Parathyroid adenoma (tissue), 2 donors: ENCODE results near the gene CBFB.
A peak's percentile ranks its signal among the peaks of the same experiment; 100 is the strongest.
"Not testable (repeated sequence)": the region's sequence is repeated elsewhere in the genome, so short reads cannot be mapped to it uniquely, and the experiment has no call there.

Experiments
- H2AFZ ChIP-seq: fragments of 300-600 bp; sonication (generic); one replicate; pipeline ENCODE4 v1.7.0; 2017; ENCODE audit warnings: antibody characterized with exemption, mild to moderate bottlenecking
- H3K27ac ChIP-seq: fragments of 300-600 bp; sonication (generic); one replicate; pipeline ENCODE4 v1.7.0; 2017
- H3K27me3 ChIP-seq: fragments of 300-600 bp; sonication (generic); one replicate; pipeline ENCODE4 v1.7.0; 2017; ENCODE audit warnings: low read length; ENCODE audit not compliant: control insufficient read depth, insufficient read depth
- H3K36me3 ChIP-seq: fragments of 300-600 bp; sonication (generic); one replicate; pipeline ENCODE4 v1.7.0; 2017; ENCODE audit warnings: low read length; ENCODE audit not compliant: control insufficient read depth, insufficient read depth
- H3K4me1 ChIP-seq: fragments of 300-600 bp; sonication (generic); one replicate; pipeline ENCODE4 v1.7.0; 2017; ENCODE audit warnings: control low read depth
- H3K4me2 ChIP-seq: fragments of 300-600 bp; sonication (generic); one replicate; pipeline ENCODE4 v1.7.0; 2017; ENCODE audit warnings: low read length
- H3K4me3 ChIP-seq: fragments of 300-600 bp; sonication (generic); one replicate; pipeline ENCODE4 v1.7.0; 2017; ENCODE audit warnings: low read depth, low read length
- H3K79me2 ChIP-seq: fragments of 300-600 bp; sonication (generic); one replicate; pipeline ENCODE4 v1.7.0; 2017; ENCODE audit warnings: control low read depth
- H3K9ac ChIP-seq: fragments of 300-600 bp; sonication (generic); one replicate; pipeline ENCODE4 v1.7.0; 2017; ENCODE audit warnings: mild to moderate bottlenecking
- H3K9me3 ChIP-seq: fragments of 300-600 bp; sonication (generic); one replicate; pipeline ENCODE4 v1.7.0; 2017; ENCODE audit warnings: low read length; ENCODE audit not compliant: control insufficient read depth
- TF ChIP-seq, protein P1 (sequence below): fragments of 300-600 bp; sonication (generic); IDR thresholded peaks from one replicate; pipeline ENCODE4 v1.7.0; 2017; ENCODE audit warnings: antibody characterized with exemption, mild to moderate bottlenecking
- donor health status: primary hyperparathyroidism.

CBFB gene

DNA sequence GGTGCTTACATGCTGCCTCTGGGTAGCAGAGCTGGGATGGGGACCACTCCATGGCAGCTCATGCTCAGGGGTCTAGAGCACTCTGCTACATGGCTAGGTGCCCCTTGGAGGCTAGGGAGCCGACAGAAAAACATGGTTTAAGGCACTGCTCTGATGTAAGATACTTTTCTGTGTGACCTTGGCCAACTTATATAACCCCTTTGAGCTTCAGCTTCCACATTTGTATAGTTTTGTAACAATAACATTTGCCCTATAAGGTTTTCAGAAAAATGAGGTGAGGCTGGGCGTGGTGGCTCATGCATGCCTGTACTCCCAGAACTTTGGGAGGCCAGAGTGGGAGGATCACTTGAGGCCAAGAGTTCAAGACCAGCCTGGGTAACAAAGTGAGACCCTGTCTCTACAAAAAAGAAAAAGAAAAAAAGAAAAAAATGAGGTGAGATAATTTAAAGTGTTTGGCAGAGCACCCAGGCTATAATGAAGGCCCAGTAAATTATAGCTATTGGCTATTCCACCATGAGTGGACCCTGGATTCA is 37.3 kb upstream of the CBFB start:
- no peaks in the 10 kb centered on the region for H3K4me1 ChIP-seq
- H3K9me3 ChIP-seq = no peaks in the 10 kb centered on the region
- no peaks in the 10 kb centered on the region for H3K27me3 ChIP-seq
- H2AFZ ChIP-seq = no peak overlapping the region
- H3K9ac ChIP-seq = no peak overlapping the region
- H3K36me3 ChIP-seq = no peaks in the 10 kb centered on the region
- no peak overlapping the region for H3K27ac ChIP-seq
- no peak overlapping the region for H3K4me3 ChIP-seq
- H3K79me2 ChIP-seq = no peaks in the 10 kb centered on the region
- TF ChIP-seq, protein P1, sequence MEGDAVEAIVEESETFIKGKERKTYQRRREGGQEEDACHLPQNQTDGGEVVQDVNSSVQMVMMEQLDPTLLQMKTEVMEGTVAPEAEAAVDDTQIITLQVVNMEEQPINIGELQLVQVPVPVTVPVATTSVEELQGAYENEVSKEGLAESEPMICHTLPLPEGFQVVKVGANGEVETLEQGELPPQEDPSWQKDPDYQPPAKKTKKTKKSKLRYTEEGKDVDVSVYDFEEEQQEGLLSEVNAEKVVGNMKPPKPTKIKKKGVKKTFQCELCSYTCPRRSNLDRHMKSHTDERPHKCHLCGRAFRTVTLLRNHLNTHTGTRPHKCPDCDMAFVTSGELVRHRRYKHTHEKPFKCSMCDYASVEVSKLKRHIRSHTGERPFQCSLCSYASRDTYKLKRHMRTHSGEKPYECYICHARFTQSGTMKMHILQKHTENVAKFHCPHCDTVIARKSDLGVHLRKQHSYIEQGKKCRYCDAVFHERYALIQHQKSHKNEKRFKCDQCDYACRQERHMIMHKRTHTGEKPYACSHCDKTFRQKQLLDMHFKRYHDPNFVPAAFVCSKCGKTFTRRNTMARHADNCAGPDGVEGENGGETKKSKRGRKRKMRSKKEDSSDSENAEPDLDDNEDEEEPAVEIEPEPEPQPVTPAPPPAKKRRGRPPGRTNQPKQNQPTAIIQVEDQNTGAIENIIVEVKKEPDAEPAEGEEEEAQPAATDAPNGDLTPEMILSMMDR = no peak
- H3K4me2 ChIP-seq = no peak overlapping the region

DNA sequence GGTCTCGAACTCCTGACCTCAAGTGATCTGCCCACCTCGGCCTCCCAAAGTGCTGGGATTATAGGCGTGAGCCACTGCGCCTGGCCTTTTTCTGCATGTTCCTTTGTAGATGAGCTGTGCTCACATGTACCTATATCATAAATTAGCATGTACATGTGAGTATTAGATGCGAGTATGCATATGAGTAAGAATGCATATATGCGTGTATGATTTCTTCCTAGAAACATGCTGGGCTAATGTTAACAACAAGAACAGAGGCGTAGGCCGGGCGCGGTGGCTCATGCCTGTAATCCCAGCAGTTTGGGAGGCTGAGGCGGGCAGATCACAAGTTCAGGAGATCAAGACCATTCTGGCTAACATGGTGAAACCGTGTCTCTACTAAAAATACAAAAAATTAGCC is 35.4 kb upstream of the CBFB start:
- not testable (repeated sequence) for H2AFZ ChIP-seq, H3K4me2 ChIP-seq, H3K27me3 ChIP-seq, H3K27ac ChIP-seq, H3K36me3 ChIP-seq, H3K4me3 ChIP-seq, H3K4me1 ChIP-seq, H3K79me2 ChIP-seq, H3K9me3 ChIP-seq, H3K9ac ChIP-seq

DNA sequence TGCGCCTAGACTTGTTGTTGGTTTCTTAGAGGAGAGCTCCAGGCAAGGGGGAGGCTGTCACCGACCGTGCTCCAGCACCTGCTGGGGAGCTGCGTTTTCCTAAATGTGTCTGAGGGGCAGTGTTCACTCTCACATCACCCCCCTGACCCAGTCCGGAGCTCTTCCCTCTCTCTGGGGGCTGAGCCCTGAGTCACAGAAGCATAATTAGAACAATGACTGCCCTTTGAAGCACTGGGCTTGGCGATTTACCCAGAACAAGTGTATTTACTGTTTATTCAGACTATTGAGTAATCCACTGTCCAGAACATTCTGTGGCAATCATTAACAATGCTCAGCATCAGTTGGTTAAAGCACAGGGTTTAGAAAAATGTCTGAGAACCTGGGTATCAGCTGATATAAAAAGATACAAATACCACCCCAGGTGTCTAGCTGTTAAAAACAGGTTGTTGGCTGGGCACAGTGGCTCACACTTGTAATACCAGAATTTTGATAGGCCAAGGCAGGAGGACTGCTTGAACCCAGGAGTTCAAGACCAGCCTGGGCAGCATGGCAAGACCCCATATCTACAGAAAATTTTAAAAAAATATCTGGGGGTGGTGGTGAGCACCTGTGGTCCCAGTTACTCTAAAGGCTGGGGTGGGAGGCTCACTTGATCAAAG is 32.5 kb upstream of the CBFB start:
- H3K4me1 ChIP-seq = no peaks in the 10 kb centered on the region
- H3K27me3 ChIP-seq = no peaks in the 10 kb centered on the region
- TF ChIP-seq, protein P1 = no peak
- no peaks in the 10 kb centered on the region for H3K79me2 ChIP-seq
- H3K4me2 ChIP-seq = no peak overlapping the region
- H3K27ac ChIP-seq = no peak overlapping the region
- H3K9me3 ChIP-seq = no peaks in the 10 kb centered on the region
- H3K36me3 ChIP-seq = no peaks in the 10 kb centered on the region
- no peak overlapping the region for H3K4me3 ChIP-seq
- H2AFZ ChIP-seq = no peak overlapping the region
- no peak overlapping the region for H3K9ac ChIP-seq

DNA sequence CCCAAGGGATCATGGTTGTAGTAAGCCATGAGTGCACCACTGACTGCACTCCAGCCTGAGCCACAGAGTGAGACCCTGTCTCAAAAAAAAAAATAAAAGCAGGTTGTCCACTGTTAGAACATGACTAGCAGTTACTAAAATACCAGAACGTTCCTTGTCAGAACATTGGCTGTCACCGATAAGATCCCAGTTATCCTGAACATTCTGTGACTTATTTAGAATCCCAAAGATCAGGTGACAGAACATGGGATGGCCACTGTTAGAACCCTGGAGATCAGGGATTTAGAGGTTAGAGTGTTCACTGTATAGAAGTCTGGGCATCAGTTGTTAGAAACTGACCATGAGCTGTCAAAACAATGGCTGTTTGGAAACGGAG is 32.0 kb upstream of the CBFB start:
- H3K9ac ChIP-seq = no peak overlapping the region

DNA sequence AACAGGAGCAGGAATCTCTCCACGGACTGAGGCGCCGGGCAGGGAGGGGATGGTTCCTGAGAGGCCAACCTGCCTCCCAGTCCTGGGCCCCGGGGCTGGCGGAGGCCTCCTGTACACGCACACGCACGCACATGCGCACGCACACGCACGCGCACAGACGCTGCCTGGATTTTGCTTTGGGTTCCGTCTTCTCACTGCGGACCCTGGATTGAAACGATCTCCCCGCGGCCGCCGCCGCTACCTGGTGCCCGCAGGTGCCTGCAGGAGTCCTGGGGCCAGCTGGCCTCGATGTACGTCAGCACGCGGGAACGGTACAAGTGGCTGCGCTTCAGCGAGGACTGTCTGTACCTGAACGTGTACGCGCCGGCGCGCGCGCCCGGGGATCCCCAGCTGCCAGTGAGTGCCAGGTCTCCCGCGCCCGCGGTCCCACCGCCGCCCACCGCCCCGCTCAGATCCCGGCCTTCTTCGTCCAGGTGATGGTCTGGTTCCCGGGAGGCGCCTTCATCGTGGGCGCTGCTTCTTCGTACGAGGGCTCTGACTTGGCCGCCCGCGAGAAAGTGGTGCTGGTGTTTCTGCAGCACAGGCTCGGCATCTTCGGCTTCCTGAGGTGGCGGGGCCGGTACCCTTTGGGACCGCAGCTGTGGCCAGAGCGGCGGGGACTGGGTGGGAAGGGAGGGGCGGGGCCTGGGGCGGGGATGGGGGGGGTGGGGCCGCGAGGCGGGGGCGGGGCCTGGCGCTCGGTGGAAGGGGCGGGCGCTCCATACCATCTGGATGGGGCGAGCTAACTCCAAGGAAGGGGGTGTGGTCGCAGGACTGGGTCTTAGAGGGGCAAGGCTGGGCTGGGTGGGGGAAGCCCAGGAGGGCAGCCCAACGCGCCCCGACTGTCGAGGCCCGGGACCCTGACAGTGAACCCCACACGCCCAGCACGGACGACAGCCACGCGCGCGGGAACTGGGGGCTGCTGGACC is 28.3 kb upstream of the CBFB start:
- Histone ChIP-seq H2AFZ (peak overlapping the region; percentile 98), H3K79me2 (no peaks in the 10 kb centered on the region), H3K27me3 (no peaks in the 10 kb centered on the region), H3K9ac (peak overlapping the region; percentile 37), H3K27ac (peak overlapping the region; percentile 39), H3K4me2 (peak overlapping the region; percentile 74), H3K9me3 (no peaks in the 10 kb centered on the region), H3K4me3 (peak overlapping the region; percentile 57), H3K36me3 (no peaks in the 10 kb centered on the region), H3K4me1 (no peaks in the 10 kb centered on the region)
- TF ChIP-seq, protein P1 = no peak

More for the DNA sequence above, 32.0 kb upstream of the CBFB start:
- Histone ChIP-seq H3K4me3 (no peak overlapping the region), H3K36me3 (no peaks in the 10 kb centered on the region), H3K4me2 (no peak overlapping the region), H3K4me1 (no peaks in the 10 kb centered on the region), H2AFZ (no peak overlapping the region), H3K9me3 (no peaks in the 10 kb centered on the region), H3K79me2 (no peaks in the 10 kb centered on the region), H3K27me3 (no peaks in the 10 kb centered on the region), H3K27ac (no peak overlapping the region)
- TF ChIP-seq, protein P1 = no peak
